B cell (primary cell): ENCODE measurements around the gene RAB3IP. TPM values are rescaled to one million over a fixed set of nuclear protein-coding genes. Genes with fewer than 3 reads are reported as not detected.

Experiments used
- ATAC-seq: fragments of 200-7000 bp; cut with Tn5 transposase; one replicate; pipeline ENCODE4 v1.10.0; 2021; ENCODE audit warnings: low read depth, mild to moderate bottlenecking, moderate number of reproducible peaks, moderate library complexity
- CTCF ChIA-PET: fragments of 350-600 bp; sonication (Branson Sonifier 250); formaldehyde crosslinking; loops from one replicate; lab custom pipeline; 2021; ENCODE audit warnings: antibody characterized with exemption, inconsistent platforms; lab: Charles Lee
- POLR2A ChIA-PET: fragments of 350-600 bp; sonication (Branson Sonifier 250); formaldehyde crosslinking; loops from one replicate; lab custom pipeline; 2021; ENCODE audit warnings: antibody characterized with exemption; lab: Charles Lee
- DNase-seq: peaks from one replicate; pipeline ENCODE4 v3.0.0; 2013
- H2AFZ ChIP-seq: 2 replicates; pipeline ENCODE4 v1.6.1; 2012; ENCODE audit warnings: mild to moderate bottlenecking, low read depth, low read length; ENCODE audit not compliant: insufficient read depth, poor library complexity, severe bottlenecking
- H3K27ac ChIP-seq, 2 donors: 1 replicate in 1 of 2; 2 replicates in 1 of 2; pipeline ENCODE4 v1.5.1; 2012 to 2013; ENCODE audit warnings: low read length in 2 of 2, mild to moderate bottlenecking in 2 of 2, moderate library complexity in 1 of 2
- H3K27me3 ChIP-seq, 4 experiments: fragments of 200-600 bp in 1 of 4; sonication (generic) in 1 of 4; replicated peaks in 1 of 4; 1 replicate in 2 of 4; 2 replicates in 2 of 4; pipeline versions ENCODE4 v1.6.1 to v1.7.0; 2013 to 2016; ENCODE audit warnings: low read length in 3 of 4, mild to moderate bottlenecking in 2 of 4, mixed read lengths in 1 of 4, moderate library complexity in 1 of 4; ENCODE audit not compliant: insufficient read depth in 4 of 4, control insufficient read depth in 3 of 4; ENCODE audit errors: control extremely low read depth in 1 of 4
- H3K36me3 ChIP-seq, 2 experiments: replicated peaks in 1 of 2; 1 replicate in 1 of 2; 2 replicates in 1 of 2; pipeline versions ENCODE4 v1.6.1 to v1.7.1; 2013; ENCODE audit warnings: low read length in 1 of 2; ENCODE audit not compliant: insufficient read depth in 2 of 2, control insufficient read depth in 1 of 2; ENCODE audit errors: control extremely low read depth in 1 of 2, extremely low read depth in 1 of 2
- H3K4me1 ChIP-seq, 2 donors: fragments of 200-600 bp in 1 of 2; sonication (generic) in 1 of 2; 1 replicate in 1 of 2; 2 replicates in 1 of 2; pipeline versions ENCODE4 v1.5.1 to v1.6.1; 2013 to 2017; ENCODE audit warnings: low read length in 2 of 2; ENCODE audit not compliant: control insufficient read depth in 2 of 2, insufficient read depth in 2 of 2
- H3K4me2 ChIP-seq: replicated peaks from 2 replicates; pipeline ENCODE3; 2012; ENCODE audit warnings: mild to moderate bottlenecking, low read depth, low read length; ENCODE audit not compliant: poor library complexity, severe bottlenecking
- H3K4me3 ChIP-seq, 5 experiments: fragments of 200-600 bp in 1 of 5; sonication (generic) in 1 of 5; 1 replicate in 3 of 5; 2 replicates in 2 of 5; pipeline versions ENCODE4 v1.5.1 to v1.7.0; 2011 to 2016; ENCODE audit warnings: low read length in 4 of 5, mild to moderate bottlenecking in 4 of 5, low read depth in 2 of 5, control low read depth in 1 of 5, moderate library complexity in 1 of 5; ENCODE audit not compliant: insufficient read depth in 1 of 5; ENCODE audit errors: control extremely low read depth in 1 of 5, extremely low read depth in 1 of 5
- H3K79me2 ChIP-seq: fragments of 200-600 bp; sonication (generic); one replicate; pipeline ENCODE4 v1.6.0; 2016; ENCODE audit warnings: low read length; ENCODE audit not compliant: control insufficient read depth, insufficient read depth
- H3K9ac ChIP-seq: fragments of 200-600 bp; sonication (generic); 2 replicates; pipeline ENCODE4 v1.6.1; 2017; ENCODE audit warnings: mild to moderate bottlenecking, low read length, moderate library complexity
- H3K9me3 ChIP-seq, 3 donors: one replicate each; pipeline versions ENCODE4 v1.6.1 to v1.7.1; 2013; ENCODE audit warnings: low read length in 2 of 3; ENCODE audit not compliant: control insufficient read depth in 2 of 3, insufficient read depth in 1 of 3; ENCODE audit errors: control extremely low read depth in 1 of 3
- H4K20me1 ChIP-seq: 2 replicates; pipeline ENCODE4 v1.6.0; 2012; ENCODE audit warnings: mild to moderate bottlenecking, low read length; ENCODE audit not compliant: insufficient read depth, control insufficient read depth, poor library complexity, severe bottlenecking
- H3K27ac Mint-ChIP-seq: one replicate; pipeline ENCODE4 v1.8.0; 2021; ENCODE audit warnings: mixed read lengths
- H3K27me3 Mint-ChIP-seq: one replicate; pipeline ENCODE4 v1.8.0; 2021; ENCODE audit warnings: mixed read lengths
- H3K4me1 Mint-ChIP-seq: one replicate; pipeline ENCODE4 v1.8.0; 2021; ENCODE audit warnings: mixed read lengths
- H3K4me3 Mint-ChIP-seq: one replicate; pipeline ENCODE4 v1.8.0; 2021; ENCODE audit warnings: mixed read lengths
- H3K9me3 Mint-ChIP-seq: one replicate; pipeline ENCODE4 v1.8.0; 2022; ENCODE audit warnings: mixed read lengths; ENCODE audit not compliant: insufficient read depth
- CTCF ChIP-seq: fragments of 200-600 bp; IDR thresholded peaks from one replicate; pipeline ENCODE4 v1.8.0; 2022; ENCODE audit warnings: antibody characterized with exemption, mild to moderate bottlenecking
- EZH2 ChIP-seq: IDR thresholded peaks from 2 replicates; pipeline ENCODE4 v1.6.1; 2012; ENCODE audit warnings: borderline replicate concordance, low read depth, mild to moderate bottlenecking, moderate library complexity, low read length; ENCODE audit not compliant: insufficient read depth, poor library complexity, severe bottlenecking
- WGBS: methylation state at CpG from one replicate; pipeline ENCODE4 v1.1.5; 2013; ENCODE audit warnings: missing lambda C conversion rate; ENCODE audit not compliant: insufficient coverage; 5-methylcytosine and 5-hydroxymethylcytosine counted together
- intact Hi-C: fragments of 100-400 bp; cut with micrococcal nuclease; formaldehyde crosslinking; loops from one replicate; pipeline ENCODE4 v1.10.0; 2022
- polyA plus RNA-seq: library from polyadenylated mRNA; depleted of rRNA; stranded (reverse); fragments of >200 nt; gene quantifications from 2 replicates; pipeline ENCODE4 v1.2.3, GENCODE V29; 2012
- total RNA-seq, 2 donors: library from RNA; stranded (reverse); fragments of 120-200 nt in 1 of 2; gene quantifications; 1 replicate in 1 of 2; 2 replicates in 1 of 2; pipeline versions ENCODE4 v1.2.3 to v1.2.4, GENCODE V29; 2013 to 2022

Gene RAB3IP
- total and polyA plus RNA-seq, 2 donors (not counting 1 experiment from before 2014, with no cell fraction given), result 11.2 to 37.9 TPM

GRCh38 chr12:69837657-69838415, 99.2 kb downstream of the RAB3IP start:
- Mint-ChIP-seq H3K27me3 (peaks cover 14% of the 10 kb centered on the region), H3K9me3 (no peaks in the 10 kb centered on the region), H3K4me1 (no peaks in the 10 kb centered on the region), H3K4me3 (no peak overlapping the region), H3K27ac (no peak overlapping the region)
- H3K9ac ChIP-seq, result no peak overlapping the region
- no peak overlapping the region for H3K4me2 ChIP-seq
- ChIA-PET CTCF (no interaction called here), POLR2A (no interaction called here)
- H3K4me3 ChIP-seq, result no peak overlapping the region
- H3K9me3 ChIP-seq, result no peaks in the 10 kb centered on the region
- H3K79me2 ChIP-seq, result no peaks in the 10 kb centered on the region
- H2AFZ ChIP-seq, result no peak overlapping the region
- 95% methylated on average over 2 of the region's 4 CpGs for WGBS
- H4K20me1 ChIP-seq, result no peaks in the 10 kb centered on the region
- DNase-seq (no peak), ATAC-seq (no peak)
- TF ChIP-seq CTCF, result no peak
- no peak for TF ChIP-seq EZH2
- H3K27ac ChIP-seq, result no peak overlapping the region
- no peaks in the 10 kb centered on the region for H3K4me1 ChIP-seq
- intact Hi-C loops, result no loop called here
- H3K27me3 ChIP-seq, result no peaks in the 10 kb centered on the region
- H3K36me3 ChIP-seq, result no peaks in the 10 kb centered on the region

GRCh38 chr12:69840727-69841126, 102.1 kb downstream of the RAB3IP start:
- no CpG with 5 or more reads among the region's 3 CpGs for WGBS
- H3K4me1 Mint-ChIP-seq, result no peaks in the 10 kb centered on the region
- H3K9me3 ChIP-seq, result no peaks in the 10 kb centered on the region

More at GRCh38 chr12:69840727-69841126, 102.1 kb downstream of the RAB3IP start:
- H3K79me2 ChIP-seq, result no peaks in the 10 kb centered on the region
- Mint-ChIP-seq H3K27ac (no peak overlapping the region), H3K4me3 (no peak overlapping the region), H3K27me3 (peaks cover 19% of the 10 kb centered on the region), H3K9me3 (no peaks in the 10 kb centered on the region)
- H3K27me3 ChIP-seq, result no peaks in the 10 kb centered on the region
- H2AFZ ChIP-seq, result no peak overlapping the region
- TF ChIP-seq CTCF, result no peak
- no peak for TF ChIP-seq EZH2
- H3K36me3 ChIP-seq, result no peaks in the 10 kb centered on the region
- ChIA-PET POLR2A (no interaction called here), CTCF (interaction anchor here (1.5 kb wide), 1 partner anchor 39 kb away, joined by 5 read pairs; no protein-coding TSS in a partner anchor)
- DNase-seq, result no peak
- no peak overlapping the region for H3K4me2 ChIP-seq
- H3K27ac ChIP-seq, result no peak overlapping the region
- no peaks in the 10 kb centered on the region for H3K4me1 ChIP-seq
- no peaks in the 10 kb centered on the region for H4K20me1 ChIP-seq
- no peak overlapping the region for H3K9ac ChIP-seq
- intact Hi-C loops, result no loop called here
- no peak for ATAC-seq
- no peak overlapping the region for H3K4me3 ChIP-seq
